SHP77 treated with DMSO at 0.1 percent for 48 hours (cell line): ENCODE data around the gene JMJD4.
"Not testable (repeated sequence)": the region's sequence is repeated elsewhere in the genome, so short reads cannot be mapped to it uniquely, and the experiment has no call there.

Experiments
- DNase-seq: peaks from one replicate; lab custom pipeline; 2025; lab: John Stamatoyannopoulos, UW

JMJD4 gene

DNA sequence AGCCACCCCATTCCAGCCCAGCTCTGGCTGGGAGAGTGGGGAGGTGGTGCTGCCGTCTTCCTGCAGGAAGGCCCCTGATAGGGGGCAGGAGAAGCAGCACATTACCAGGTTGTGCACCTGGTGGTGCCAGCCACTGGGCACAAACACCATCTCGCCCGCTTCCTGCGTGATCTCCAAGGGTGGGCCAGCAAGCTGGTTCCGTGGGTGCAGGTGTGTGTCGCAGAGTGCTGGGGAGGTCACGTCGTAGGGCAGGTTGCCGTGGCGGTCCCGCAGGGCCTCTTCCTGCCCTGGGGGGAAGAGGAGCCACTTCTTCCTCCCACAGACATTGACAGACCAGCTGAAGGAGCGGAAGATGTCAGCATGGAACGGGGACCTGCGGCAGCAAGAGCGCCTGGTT is 1.8 kb downstream of the JMJD4 start:
- no peak for DNase-seq

DNA sequence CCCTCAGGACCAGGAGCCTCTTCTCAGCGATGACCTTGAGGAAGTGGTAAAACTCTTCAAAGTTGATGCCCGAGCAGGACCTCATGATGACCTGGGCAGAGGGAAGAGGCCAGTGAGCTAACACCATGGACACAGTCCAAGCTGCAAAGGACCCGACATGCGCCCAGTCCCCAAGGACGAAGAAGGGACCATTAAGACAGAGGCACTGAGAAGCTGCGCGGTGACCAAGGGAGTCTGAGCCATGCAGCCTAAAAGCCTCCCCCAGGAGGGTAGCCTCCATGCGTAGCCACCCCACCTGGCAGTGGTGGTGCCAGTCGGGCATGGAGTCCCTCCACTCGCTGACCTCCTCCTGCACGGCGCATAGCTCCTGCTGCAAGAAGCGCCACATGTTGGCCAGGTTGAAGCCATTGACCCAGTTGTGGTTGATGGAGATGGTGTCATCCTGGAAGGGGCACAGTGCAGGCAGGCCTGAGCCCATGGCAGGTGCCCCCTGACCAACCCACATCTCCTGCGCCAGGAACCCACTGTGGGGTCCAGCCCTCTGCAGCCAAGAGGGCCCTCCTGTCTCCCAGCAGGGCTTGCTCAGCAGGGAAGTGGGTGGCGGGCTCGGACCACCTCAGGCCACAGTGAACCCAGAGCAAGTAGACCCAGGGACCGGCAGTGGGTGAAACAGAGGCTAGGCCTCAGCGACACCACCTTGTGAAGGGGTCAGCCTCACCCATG is 2.4 kb downstream of the JMJD4 start:
- no peak for DNase-seq

DNA sequence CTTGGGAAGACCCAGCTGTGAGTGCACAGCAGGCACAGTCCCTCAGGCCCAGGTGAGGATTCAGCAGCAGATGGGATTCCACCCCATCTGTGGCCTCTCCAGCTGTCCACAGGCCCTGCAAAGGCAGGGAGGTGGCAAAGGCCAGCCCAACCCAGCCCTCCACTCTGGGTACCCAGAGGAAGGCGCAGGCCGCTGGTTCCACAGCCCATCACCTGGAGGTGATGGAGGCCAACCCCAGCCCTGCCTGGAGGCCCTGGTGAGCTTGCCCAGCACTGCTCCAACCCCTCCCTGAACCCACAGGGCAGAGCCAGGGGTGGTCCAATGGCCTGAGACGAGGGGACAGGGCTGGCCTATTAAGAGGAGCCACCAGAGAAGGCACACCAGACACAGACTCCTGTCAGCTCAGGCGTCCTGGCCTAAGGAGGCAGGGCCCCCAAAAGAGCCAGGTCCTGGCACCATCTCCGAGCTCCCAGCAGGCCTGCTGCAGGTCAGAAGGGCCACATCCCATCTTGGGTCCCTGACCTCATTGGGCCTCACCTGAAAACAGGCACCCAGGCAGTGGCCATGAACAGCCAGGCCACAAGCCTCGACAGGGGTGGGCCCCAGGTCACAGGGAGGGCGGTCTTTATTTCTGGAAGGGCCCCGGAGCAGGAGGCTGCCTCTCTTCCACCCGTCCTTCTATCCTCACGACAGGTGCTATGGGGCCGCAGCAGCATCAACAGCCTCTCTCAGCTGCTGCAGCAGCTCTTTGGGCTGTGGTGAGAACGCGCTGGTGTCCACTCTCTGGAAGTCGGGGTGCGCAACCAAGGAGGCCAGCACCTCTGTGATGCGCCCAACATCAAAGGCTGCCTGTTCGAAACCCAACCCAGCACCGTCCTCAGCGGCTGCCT is 3.2 kb downstream of the JMJD4 start:
- DNase-seq, result no peak

DNA sequence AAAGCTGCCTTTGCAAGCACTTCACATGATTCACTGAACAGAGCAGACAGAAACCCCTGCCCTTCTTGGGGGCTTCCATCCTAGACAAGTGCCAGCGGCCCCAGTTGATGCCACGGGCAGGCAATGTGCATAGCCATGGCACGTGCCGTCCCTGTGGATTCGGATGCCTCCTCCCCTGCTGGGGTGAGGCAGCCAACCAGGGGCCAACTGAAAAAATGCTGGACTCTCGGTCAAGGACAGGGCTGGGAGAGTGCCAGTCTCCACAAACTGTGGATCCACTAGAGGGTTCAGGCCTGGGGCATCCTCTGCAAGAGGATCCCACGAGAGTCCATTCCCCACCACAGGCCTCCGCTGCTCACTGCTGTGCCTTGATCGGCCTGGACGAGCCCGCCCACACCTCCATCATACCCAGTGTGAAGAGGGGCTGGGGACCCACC is 3.8 kb downstream of the JMJD4 start:
- DNase-seq, result no peak

DNA sequence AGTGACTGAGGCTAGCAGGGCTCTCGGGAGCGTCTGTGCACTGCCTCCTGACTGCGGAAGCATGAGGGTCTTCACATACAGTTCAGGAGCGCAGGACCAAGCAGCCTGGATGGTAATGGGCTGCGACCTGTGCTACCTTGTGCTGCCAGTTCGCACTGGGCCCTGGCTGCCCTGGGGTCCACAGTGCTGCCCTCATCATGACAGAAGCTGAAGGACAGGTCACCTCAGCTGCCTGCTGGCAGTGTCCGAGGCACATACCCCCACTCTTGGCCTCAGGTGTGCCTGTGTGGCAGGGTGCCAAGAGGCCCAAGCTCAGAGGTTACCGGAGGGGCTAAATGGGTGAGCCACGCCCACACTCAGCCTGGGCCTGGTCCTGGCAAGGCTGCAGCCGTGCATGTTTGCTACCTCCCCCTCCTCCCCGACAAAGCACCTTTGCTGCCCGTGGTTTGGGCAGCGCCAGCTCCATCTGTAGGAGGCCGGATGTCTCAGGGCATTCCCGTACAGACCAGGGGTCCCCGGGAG is 4.4 kb downstream of the JMJD4 start:
- no peak for DNase-seq

DNA sequence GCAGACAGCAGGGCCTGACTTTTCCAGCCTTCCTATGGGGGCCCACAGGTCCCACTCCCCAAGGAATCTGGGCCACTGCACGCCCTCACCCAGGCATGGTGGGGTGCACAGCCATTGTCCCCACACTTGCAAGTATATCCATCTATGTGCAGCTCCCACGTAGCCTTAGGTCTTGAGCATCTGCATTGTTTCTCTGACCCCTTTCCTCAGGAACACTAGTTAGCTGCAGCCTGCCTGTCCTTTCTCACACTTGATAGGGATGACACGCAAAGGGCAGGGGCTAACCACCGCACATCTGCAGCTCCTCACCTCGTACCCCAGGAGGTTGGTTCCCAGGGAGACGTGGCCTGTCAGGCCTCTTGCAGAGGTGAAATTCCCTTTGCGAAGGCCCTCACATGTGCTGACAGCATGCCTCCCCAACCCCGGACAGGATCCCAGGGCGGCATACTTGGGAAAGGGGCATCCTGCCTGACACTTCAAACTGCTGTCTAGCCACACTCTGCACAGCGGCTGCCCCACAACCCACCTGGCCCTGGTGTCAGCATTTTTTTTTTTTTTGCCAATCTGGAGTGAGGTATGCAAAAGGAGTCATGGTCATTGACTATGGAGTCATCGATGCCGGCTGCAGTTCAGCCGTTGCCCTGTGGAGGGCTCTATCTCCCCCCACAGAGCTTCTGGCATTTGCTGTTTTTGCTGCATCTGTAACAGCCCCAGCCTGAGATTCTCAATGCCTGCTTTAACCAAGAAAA is 5.0 kb downstream of the JMJD4 start:
- DNase-seq, result peak; percentile 48

DNA sequence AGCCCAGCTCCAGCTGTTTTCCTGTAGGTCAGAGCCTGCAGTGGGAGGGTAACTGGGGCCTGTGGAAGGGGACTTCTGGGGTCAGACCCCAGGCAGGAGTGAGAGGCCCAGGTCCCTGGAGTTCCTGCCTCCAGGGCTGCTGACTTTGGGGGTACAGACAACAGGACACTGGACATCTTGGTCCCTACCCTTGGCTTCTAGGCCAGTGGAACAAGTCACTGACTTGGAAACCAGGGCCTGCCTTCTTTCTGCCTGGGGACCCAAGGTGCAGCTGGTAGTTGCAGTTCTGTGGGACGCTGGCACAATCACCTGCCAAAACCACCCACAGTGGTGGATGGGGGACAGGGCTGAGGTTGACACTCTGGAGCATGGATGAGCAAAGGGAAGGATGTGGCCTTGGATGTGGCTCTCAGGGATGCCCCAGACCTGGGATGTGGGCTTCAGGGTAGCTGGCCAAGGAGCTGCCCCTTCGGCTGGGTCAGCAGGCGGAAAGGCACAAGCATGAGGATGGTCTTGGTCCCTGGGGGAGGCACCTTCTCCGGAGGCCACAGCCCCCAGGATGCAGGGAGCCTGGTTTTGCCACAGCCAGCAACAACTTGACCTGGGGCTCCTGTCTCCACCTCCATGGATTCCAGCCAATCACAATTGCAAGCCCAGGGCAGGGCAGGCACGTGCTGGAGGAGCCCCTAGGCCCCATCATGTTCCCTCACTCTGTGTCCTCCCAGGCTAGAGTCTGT is 5.8 kb downstream of the JMJD4 start:
- DNase-seq, result no peak

DNA sequence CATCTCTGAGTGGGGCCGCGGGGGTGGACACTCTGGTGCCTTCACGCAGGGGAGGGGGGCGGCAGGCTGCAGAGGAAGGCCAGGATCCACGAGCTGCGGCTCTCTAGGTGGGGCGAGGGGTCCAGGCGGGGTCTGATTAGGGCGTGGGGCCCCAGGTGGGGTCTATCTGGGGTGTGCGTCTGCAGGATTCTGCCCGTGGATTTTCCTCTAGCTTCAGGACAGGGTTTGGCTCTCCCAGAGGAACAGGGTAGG is 6.3 kb downstream of the JMJD4 start:
- no peak for DNase-seq

DNA sequence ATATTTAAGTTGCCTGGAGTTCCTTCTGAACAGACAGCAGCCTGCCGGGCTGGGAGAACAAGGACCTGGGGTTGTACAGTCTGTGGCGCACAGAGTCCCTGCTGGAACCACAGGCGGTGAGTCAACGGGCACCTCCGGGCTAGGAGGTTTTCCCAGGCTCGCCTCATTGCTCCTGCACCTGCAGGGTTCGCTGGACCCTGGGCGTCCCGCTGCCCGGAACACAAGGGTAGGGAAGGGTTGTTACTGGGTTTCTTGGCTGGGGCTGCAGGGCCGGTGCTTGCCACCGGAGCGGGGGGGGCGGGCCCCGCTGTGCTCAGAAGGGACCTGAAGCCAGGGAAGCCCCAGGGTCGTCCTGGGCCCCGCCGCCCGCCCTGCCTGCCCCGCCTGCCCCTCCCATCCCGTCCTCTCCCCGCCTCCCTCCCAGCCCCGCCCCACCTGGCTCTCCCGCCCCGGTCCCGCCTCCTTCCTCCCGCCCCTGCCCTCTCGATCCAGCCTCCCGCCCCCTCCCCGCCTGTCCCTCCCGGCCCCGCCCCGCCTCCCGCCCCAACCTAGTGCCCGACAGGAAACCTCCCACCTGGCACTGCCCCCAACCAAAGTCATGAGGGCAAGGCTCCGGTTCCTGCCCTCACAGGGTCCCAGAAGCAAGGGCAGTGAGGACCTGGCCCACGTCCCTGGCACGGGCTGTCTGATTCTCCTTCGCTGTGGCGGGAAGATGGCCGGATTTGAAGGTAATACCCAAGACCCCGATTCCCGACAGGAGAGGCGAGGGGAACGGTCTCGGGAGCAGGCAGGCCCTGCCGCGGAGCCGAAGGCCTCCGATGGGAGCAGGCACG is 6.8 kb downstream of the JMJD4 start:
- DNase-seq, result peak; percentile 51

DNA sequence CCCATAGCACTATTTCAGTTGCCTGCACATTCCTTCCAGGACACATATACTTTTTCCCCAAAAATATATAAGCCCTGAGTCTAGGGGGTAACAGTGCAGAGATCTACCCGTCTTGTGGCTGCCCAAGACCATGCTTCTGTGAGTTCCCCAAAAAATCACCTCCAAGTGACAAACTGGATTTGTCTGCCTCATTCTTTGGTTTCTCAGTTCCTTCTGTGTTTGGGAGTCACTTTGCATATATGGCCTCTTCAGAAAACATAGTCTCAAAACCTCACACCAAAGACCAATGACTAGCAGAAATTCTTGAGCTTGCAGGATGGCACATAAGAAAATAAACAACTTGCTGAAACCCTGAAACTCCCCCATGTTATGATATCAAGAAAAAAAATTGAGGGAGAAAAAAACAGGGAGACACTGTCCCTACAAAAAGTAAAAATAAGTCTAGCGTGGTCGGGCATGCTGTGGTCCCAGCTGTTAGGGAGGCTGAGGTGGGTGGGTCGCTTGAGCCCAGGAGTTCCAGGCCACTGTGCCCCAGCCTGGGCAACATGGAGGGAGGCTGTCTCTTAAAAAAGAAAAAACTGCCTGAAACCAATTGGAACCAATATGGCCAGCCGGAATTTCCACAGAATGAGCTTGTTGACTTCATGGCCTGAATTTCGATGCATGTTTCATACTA is 8.0 kb downstream of the JMJD4 start:
- DNase-seq, result no peak

DNA sequence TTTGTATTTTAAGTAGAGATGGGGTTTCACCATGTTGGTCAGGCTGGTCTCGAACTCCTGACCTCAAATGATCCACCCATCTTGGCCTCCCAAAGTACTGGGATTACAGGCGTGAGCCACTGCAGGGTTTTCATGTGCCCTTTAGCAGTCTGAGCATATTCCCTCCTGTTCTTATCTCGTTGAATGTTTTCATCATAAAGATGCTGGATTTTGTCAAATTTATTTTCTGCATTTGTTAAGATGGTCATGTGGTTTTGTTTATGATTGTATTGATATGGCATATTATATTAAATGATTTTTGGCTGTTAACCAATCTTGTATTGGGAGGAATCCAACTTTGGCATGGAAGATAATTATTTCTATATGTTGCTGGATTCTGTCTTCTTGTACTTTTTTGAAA is 8.8 kb downstream of the JMJD4 start:
- DNase-seq, result no peak

DNA sequence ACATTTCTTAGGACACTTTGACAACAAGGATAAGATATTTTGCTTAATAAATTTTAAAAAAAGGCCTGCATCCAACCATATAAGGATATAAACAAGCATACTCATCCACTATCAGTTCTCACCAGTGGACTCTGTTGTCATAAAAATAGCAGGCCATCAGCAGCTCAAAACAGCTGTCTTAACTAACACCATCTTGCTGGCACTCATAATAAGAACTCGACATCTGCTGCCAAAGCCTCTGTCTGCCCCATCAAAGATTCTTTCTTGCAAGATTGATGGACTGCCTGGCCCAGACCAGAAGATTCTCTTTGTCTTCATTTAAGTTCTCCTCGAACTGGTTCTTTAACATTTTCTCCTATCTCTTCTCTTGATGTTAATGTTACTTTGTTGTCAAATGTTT is 10.1 kb downstream of the JMJD4 start:
- DNase-seq, result no peak

DNA sequence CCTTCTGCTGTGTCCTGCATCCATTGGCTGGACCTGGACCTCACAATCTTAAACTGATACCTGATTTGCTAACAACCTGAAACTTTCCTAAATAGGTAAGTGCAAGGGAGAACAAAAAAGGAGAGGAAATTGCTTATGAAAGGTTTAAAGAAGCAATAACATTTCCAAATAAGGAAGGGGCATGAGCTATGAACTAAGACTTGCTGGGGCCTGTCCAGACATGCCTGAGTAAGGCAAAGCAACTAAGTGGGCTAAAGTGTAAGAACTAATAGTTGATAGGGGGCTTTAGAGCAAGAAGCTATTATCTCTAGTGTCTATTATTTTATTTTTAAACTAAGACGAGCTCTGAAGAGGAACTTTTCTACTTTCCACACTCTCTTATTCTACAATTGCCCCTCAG is 11.6 kb downstream of the JMJD4 start:
- no peak for DNase-seq

DNA sequence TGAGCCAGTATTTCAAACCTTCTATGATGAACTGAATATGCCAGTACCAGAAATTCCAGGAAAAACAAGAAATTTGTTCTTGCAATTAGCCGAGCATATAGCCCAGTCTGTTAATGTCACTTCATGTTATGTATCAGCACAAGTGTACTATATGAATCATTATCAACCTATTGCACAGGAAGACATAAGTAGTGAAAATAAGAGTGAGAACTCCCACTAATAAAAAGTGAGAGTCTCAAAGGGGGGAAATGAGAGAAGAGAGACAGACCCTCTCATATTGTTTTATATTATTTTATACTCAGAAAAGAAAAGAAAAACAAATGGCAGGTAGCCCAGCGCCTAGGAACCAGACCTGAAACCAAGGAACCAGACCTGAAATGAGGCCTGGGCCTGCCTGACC is 16.2 kb downstream of the JMJD4 start:
- no peak for DNase-seq

DNA sequence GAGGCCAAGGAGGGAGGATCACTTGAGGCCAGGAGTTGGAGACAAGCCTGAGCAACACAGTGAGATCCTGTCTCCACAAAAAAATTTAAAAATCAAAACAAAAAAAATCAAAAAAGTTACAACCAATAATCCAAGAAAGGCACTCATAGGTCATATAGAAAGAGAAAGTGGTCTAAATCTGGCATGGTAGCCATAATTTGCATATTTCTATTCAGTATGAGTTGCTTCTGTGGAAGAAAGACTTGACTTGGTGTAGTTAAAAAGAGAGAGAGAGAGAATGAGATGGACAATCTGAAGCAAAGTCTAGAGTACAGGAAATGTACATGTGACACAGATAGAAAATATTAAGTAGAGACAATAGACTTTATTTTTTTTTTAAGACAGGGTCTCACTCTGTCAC is 22.5 kb downstream of the JMJD4 start:
- no peak for DNase-seq

DNA sequence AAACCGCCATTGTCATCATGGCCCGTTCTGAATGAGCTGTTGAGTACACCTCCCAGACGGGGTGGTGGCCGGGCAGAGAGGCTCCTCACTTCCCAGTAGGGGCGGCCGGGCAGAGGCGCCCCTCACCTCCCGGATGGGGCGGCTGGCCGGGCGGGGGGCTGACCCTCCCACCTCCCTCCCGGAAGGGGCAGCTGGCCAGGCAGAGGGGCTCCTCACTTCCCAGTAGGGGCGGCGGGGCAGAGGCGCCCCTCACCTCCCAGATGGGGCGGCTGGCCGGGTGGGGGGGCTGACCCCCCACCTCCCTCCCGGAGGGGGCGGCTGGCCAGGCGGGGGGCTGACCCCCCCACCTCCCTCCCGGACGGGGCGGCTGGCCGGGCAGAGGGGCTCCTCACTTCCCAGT is 24.6 kb downstream of the JMJD4 start:
- DNase-seq, result not testable (repeated sequence)

DNA sequence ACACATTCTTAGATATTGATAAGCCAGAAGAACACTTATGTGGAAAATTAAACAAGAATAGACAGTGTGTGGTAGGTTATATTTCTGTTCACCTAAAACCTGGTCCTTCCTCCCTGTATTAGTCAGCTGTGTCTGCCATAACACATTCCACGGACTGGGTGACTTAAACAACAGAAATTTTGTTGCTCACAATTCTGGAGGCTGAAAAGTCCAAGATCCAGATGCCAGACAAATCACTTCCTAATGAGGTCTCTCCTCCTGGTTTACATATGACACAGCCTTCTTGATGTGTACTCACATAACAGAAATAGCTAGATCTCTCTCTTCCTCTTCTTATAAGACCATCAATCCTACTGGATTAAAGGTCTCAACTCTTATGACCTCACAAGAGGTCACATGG is 25.7 kb downstream of the JMJD4 start:
- DNase-seq, result no peak

DNA sequence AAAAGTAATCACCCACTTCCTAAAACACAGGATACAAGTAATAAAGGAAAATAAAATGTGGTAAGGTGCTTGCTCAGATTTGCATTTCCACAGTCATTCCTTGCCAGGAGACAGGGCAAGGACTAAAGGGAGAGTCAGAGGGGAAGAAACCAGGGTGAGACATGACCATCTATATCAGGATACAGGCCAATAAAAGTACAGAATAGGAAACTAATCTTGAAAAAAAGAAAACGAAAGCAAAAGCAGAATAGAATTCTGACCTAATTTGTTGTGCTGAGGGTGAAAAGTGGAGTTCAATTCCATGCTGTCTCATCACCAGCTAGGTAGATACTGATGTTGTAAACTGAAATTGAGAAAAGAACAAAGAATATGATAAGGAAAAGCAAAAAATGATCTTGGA is 27.3 kb downstream of the JMJD4 start:
- no peak for DNase-seq

DNA sequence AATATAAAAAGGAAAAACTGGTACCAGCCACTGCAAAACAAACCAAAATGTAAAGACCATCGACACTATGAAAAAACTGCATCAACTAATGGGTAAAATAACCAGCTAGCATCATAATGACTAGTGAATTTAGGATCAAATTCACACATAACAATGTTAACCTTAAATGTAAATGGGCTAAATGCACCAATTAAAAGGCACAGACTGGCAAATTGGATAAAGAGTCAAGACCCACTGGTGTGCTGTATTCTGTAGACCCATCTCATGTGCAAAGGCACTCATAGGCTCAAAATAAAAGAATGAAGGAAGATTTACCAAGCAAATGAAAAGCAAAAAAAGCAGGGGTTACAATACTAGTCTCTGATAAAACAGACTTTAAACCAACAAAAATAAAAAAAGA is 33.5 kb downstream of the JMJD4 start:
- DNase-seq, result not testable (repeated sequence)

DNA sequence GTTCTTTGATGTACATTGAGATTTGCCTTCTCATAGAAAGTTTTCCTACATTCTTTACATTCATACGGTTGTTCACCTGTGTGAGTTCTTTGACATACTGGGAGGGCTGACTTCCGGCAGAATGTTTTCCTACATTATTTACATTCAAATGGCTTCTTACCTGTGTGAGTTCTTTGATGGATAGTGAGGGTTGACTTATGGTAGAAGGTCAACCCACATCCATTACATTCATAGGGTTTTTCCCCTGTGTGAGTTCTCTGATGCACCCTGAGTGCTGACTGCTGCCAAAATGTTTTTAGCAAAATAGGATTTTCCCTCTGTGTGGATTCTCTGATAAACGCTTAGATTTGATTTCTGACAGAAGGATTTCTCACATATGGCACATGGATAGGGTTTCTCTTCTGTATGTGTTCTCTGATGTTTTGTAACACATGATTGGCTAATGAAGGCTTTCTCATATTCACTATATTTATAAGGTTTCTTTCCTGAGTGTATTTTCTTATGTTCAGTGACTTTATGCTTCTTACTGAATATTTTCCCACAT is 37.7 kb downstream of the JMJD4 start:
- DNase-seq, result no peak
